Erythroblast (primary cell): ENCODE measurements around the gene CYP46A1.

Source experiments
- GATA1 ChIP-seq: IDR thresholded peaks from 2 replicates; pipeline ENCODE4 v1.6.1; 2011; ENCODE audit warnings: low read depth, mild to moderate bottlenecking, control low read depth, low read length, moderate library complexity
- POLR2A ChIP-seq: IDR thresholded peaks from 2 replicates; pipeline ENCODE4 v1.6.1; 2011; ENCODE audit warnings: mild to moderate bottlenecking, low read length

GRCh38 chr14:99664937-99665273, 19.2 kb upstream of the CYP46A1 start:
- no peak for TF ChIP-seq POLR2A
- no peak for TF ChIP-seq GATA1
